Choroid plexus epithelial cell (primary cell): ENCODE data around the gene CDK5R1.

Source experiments
- DNase-seq: peaks from one replicate; pipeline ENCODE4 v3.0.0-alpha.2; 2010; ENCODE audit warnings: low read depth
- H3K4me3 ChIP-seq: 2 replicates; pipeline ENCODE4 v1.5.1; 2011; ENCODE audit warnings: low read depth, mild to moderate bottlenecking, control low read depth, low read length, moderate library complexity
- TF ChIP-seq, protein P1 (sequence below): conservative IDR thresholded peaks from 2 replicates; pipeline ENCODE4 v1.5.1; 2011; ENCODE audit warnings: low read depth, mild to moderate bottlenecking, control low read depth, inconsistent platforms, low read length, moderate library complexity

The CDK5R1 gene

DNA sequence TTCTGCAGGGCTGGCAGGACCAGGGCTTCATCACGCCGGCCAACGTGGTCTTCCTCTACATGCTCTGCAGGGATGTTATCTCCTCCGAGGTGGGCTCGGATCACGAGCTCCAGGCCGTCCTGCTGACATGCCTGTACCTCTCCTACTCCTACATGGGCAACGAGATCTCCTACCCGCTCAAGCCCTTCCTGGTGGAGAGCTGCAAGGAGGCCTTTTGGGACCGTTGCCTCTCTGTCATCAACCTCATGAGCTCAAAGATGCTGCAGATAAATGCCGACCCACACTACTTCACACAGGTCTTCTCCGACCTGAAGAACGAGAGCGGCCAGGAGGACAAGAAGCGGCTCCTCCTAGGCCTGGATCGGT lies 1.4 kb downstream of the CDK5R1 start:
- TF ChIP-seq, protein P1, sequence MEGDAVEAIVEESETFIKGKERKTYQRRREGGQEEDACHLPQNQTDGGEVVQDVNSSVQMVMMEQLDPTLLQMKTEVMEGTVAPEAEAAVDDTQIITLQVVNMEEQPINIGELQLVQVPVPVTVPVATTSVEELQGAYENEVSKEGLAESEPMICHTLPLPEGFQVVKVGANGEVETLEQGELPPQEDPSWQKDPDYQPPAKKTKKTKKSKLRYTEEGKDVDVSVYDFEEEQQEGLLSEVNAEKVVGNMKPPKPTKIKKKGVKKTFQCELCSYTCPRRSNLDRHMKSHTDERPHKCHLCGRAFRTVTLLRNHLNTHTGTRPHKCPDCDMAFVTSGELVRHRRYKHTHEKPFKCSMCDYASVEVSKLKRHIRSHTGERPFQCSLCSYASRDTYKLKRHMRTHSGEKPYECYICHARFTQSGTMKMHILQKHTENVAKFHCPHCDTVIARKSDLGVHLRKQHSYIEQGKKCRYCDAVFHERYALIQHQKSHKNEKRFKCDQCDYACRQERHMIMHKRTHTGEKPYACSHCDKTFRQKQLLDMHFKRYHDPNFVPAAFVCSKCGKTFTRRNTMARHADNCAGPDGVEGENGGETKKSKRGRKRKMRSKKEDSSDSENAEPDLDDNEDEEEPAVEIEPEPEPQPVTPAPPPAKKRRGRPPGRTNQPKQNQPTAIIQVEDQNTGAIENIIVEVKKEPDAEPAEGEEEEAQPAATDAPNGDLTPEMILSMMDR: no peak
- no peak overlapping the region for H3K4me3 ChIP-seq
- no peak for DNase-seq

DNA sequence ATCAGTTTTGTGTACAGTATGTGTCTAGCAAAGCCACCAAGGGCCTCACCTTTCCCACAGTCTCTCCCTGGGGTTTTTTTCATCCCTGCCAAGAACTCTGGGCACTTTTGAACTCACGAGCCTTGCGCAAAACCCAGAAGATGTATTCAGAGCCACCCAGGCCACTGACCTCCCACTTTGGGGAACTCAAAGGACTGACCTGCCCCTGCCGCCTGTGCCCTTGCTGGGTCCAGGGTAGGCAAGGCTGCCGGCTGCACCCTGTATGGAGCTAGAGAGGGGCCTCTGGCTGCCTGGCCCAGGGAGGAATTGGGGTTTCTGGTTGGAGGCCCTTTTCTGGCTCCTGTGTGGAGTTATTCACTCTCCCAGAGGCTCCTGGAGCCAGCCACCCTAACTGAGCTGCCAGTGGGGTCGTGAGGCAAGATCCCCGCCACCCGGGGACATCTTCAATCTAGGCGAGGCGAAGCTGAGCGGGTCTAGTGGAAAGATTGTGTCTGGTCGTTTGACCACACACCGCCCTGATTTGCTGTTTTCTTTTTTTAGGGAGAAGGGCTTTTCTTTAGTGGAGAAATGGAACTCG lies 1.9 kb downstream of the CDK5R1 start:
- no peak overlapping the region for H3K4me3 ChIP-seq
- DNase-seq: no peak
- TF ChIP-seq, protein P1: no peak

DNA sequence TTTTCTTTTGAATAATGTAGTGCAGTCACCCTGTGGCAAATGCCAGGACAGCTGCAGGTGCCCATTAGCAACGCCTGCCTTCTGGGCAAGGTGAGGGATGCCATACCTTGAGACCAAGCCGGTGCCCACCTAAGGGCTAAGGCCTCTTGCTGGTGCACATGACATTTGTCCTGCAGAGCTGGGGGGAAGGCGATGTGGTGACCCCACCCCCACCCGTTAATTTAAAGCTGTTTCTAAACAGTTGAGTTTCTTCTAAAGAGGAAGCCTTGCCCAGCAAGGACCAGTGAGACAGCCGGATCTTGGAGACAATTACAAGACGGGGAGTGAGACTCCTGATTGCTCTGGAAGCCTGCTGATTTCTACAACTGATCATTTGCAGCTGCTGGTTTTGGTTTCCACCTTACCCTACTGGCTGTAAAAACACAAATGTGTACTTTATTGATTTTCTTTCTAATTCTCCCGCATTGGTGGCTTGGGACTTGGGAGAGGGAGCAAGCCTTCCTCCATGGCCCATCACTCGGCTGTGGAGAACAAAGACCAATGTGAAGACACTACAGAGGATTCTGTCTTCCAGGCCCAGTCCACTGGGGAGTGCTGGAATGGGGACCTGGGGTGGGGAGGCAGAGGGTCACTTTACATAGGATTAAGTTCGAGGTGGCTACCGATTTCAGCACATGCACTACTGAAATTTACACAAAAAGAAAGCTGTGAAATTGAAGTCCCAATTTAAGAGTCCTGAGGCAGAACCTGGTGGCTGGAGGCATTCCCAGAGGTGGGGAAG lies 2.7 kb downstream of the CDK5R1 start:
- no peak overlapping the region for H3K4me3 ChIP-seq
- no peak for DNase-seq
- TF ChIP-seq, protein P1: no peak

DNA sequence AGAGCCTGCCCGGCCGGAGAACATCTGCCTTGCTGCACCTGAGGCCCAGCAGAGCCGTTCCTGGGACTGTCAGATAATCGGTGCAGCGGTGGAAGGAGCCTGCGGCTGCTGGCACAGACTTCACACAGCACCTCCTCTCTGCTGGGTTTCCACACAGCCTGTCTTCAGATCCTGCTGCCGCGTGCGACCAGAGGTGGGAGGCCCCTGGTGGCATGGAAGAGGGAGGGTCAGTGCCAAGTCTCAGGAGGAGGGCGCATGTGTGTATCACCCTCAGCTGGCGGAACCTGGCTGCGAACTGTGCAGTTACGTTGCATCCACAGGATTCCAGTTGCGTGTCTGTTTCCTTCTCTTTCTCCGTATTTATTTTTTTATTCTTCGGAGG lies 3.3 kb downstream of the CDK5R1 start:
- no peak overlapping the region for H3K4me3 ChIP-seq
- TF ChIP-seq, protein P1: no peak
- no peak for DNase-seq

DNA sequence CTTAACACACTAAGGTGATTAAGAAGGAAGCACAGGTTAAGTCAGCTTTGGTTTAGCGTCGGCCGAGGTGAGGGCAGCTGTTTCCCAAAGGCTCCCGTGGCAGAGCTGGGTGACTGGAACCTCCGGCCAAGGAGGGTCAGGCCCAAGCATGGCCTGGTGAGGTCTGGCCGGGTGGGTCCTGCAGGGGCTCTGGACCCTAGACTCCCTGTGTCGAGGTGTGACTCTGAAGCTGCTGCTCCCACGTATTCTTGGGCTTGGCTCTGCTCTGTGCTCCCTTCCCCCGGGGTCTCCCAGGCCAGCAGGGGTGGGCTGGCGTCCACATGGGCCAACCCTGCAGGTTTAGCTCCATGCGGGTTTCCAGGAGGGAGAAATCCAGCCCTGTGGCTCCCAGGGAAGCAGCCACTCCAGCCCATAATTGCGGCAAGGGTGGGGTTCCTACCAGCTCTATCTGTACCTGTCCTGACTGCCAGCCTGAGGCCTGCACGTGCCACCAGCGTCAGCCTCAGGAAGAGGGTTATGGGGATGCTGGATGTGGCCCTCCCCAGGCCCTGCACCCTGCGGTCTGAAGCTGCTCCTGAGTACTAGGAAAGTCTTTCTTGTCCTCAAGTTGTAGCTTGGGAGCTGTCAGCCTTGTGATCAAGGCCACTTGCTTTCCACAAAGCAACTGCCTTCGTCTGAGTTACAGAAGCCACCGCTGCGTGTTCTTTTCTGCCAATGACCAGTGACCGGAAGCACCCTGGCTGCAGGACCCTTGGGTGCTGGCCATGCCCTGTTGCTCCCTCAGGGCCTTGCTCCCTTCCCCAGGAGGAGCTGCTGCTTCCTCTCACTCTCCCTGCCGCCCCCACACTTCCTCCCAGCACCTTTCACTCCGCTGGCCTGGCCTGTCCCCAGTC lies 4.8 kb downstream of the CDK5R1 start:
- no peak for DNase-seq
- TF ChIP-seq, protein P1: no peak
- no peak overlapping the region for H3K4me3 ChIP-seq

DNA sequence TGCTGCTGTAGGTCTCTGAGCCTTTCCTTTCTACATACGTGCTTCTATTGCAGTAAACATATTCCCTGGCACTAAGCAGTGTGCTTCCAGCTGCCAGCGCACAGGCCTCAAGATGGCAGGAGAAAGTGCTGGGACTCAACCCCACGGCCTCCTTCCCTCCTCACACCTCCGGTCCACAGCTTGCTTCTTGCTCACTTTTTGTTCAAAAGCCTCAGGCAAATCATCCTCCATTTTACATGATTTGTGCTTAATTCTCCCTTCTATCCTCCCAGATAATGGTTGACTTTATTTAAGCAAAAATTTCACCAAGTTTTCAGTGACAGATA lies 5.4 kb downstream of the CDK5R1 start:
- TF ChIP-seq, protein P1: no peak
- DNase-seq: no peak
- no peak overlapping the region for H3K4me3 ChIP-seq
